A673 (cell line): ENCODE results near the gene ZNF446.
"Not testable (repeated sequence)": the region's sequence is repeated elsewhere in the genome, so short reads cannot be mapped to it uniquely, and the experiment has no call there.

Experiments
- EZH2 ChIP-seq: fragments of 200-600 bp; sonication (generic); IDR thresholded peaks from 2 replicates; pipeline ENCODE4 v1.6.1; 2017; ENCODE audit warnings: borderline replicate concordance, low read depth, mild to moderate bottlenecking, mixed read lengths, antibody characterized with exemption, low read length; ENCODE audit not compliant: poor library complexity, severe bottlenecking
- TF ChIP-seq, protein P1 (sequence below): fragments of 300-800, 200-600 bp; sonication (generic); conservative IDR thresholded peaks from 2 replicates; pipeline ENCODE4 v1.5.1; 2017; ENCODE audit warnings: low read depth, mild to moderate bottlenecking, antibody characterized with exemption, low read length, moderate library complexity, mixed read lengths

- TF ChIP-seq, protein P1, sequence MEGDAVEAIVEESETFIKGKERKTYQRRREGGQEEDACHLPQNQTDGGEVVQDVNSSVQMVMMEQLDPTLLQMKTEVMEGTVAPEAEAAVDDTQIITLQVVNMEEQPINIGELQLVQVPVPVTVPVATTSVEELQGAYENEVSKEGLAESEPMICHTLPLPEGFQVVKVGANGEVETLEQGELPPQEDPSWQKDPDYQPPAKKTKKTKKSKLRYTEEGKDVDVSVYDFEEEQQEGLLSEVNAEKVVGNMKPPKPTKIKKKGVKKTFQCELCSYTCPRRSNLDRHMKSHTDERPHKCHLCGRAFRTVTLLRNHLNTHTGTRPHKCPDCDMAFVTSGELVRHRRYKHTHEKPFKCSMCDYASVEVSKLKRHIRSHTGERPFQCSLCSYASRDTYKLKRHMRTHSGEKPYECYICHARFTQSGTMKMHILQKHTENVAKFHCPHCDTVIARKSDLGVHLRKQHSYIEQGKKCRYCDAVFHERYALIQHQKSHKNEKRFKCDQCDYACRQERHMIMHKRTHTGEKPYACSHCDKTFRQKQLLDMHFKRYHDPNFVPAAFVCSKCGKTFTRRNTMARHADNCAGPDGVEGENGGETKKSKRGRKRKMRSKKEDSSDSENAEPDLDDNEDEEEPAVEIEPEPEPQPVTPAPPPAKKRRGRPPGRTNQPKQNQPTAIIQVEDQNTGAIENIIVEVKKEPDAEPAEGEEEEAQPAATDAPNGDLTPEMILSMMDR = not testable (repeated sequence)
- TF ChIP-seq EZH2 = not testable (repeated sequence)
Observed at GRCh38 chr19:58484349-58484748, 8.2 kb downstream of the ZNF446 start.
